IMR-90 (cell line): Measurements from ENCODE around the gene ENOX1. TPM values are rescaled to one million over a fixed set of nuclear protein-coding genes. Genes with fewer than 3 reads are reported as not detected.

Source experiments
- ATAC-seq: fragments of 200-7000 bp; cut with Tn5 transposase; 2 replicates; pipeline ENCODE4 v1.9.1; 2020; ENCODE audit warnings: low read depth, mild to moderate bottlenecking, moderate library complexity
- BruUV-seq: library from RNA; stranded (reverse); fragments of 400-500 nt; replicated peaks from 2 replicates; lab custom pipeline; 2021; lab: Mats Ljungman, UMichigan
- CTCF ChIA-PET: fragments of 300-600 bp; formaldehyde crosslinking; extraction: SDS; loops from one replicate; lab custom pipeline; 2021; ENCODE audit warnings: antibody characterized with exemption; lab: Yijun Ruan, JAX
- POLR2A ChIA-PET: fragments of 300-600 bp; sonication (Branson Sonifier 250); formaldehyde crosslinking; loops from one replicate; lab custom pipeline; 2022; ENCODE audit warnings: antibody characterized with exemption; ENCODE audit not compliant: unreplicated experiment; lab: Charles Lee
- DNase-seq: peaks from one replicate; pipeline ENCODE4 v3.0.0; 2013
- H2AFZ ChIP-seq: replicated peaks from 2 replicates; pipeline ENCODE3; 2013; ENCODE audit warnings: low read length, mild to moderate bottlenecking; ENCODE audit not compliant: poor library complexity
- H2AK5ac ChIP-seq: 2 replicates; pipeline ENCODE4 v1.6.1; 2013; ENCODE audit warnings: low read depth, low read length, inconsistent platforms
- H2AK9ac ChIP-seq: replicated peaks from 2 replicates; pipeline ENCODE3; 2013; ENCODE audit warnings: mild to moderate bottlenecking, low read depth, low read length, moderate library complexity; ENCODE audit not compliant: poor library complexity
- H2BK120ac ChIP-seq: 2 replicates; pipeline ENCODE4 v1.6.1; 2013; ENCODE audit warnings: low read depth, low read length, inconsistent platforms
- H2BK15ac ChIP-seq: 3 replicates; pipeline ENCODE4 v1.6.1; 2013; ENCODE audit warnings: low read depth, low read length, inconsistent platforms
- H2BK20ac ChIP-seq: 2 replicates; pipeline ENCODE4 v1.6.1; 2013; ENCODE audit warnings: low read depth, mild to moderate bottlenecking, inconsistent platforms, low read length, moderate library complexity
- H2BK5ac ChIP-seq: 2 replicates; pipeline ENCODE4 v1.6.1; 2013; ENCODE audit warnings: mild to moderate bottlenecking, low read depth, low read length, inconsistent platforms; ENCODE audit not compliant: poor library complexity, severe bottlenecking
- H3K14ac ChIP-seq: replicated peaks from 2 replicates; pipeline ENCODE4 v1.6.1; 2013; ENCODE audit warnings: low read depth, low read length, inconsistent platforms
- H3K18ac ChIP-seq: 2 replicates; pipeline ENCODE4 v1.6.1; 2013; ENCODE audit warnings: low read depth, low read length, control low read depth
- H3K23ac ChIP-seq: 2 replicates; pipeline ENCODE4 v1.6.1; 2013; ENCODE audit warnings: low read depth, low read length, inconsistent platforms
- H3K27ac ChIP-seq: 2 replicates; pipeline ENCODE4 v1.5.1; 2013; ENCODE audit warnings: mild to moderate bottlenecking, control low read depth, low read length; ENCODE audit not compliant: insufficient read depth
- H3K27me3 ChIP-seq: 2 replicates; pipeline ENCODE4 v1.6.1; 2013; ENCODE audit warnings: low read length; ENCODE audit not compliant: control insufficient read depth, insufficient read depth
- H3K36me3 ChIP-seq: 2 replicates; pipeline ENCODE4 v1.6.1; 2013; ENCODE audit warnings: low read length, mixed read lengths; ENCODE audit not compliant: control insufficient read depth, insufficient read depth
- H3K4ac ChIP-seq: 2 replicates; pipeline ENCODE4 v1.6.1; 2013; ENCODE audit warnings: low read depth, low read length, inconsistent platforms
- H3K4me1 ChIP-seq: 2 replicates; pipeline ENCODE4 v1.6.1; 2013; ENCODE audit warnings: low read length, mixed read lengths; ENCODE audit not compliant: control insufficient read depth, insufficient read depth
- H3K4me2 ChIP-seq: 2 replicates; pipeline ENCODE4 v1.6.1; 2013; ENCODE audit warnings: low read depth, mild to moderate bottlenecking, control low read depth, low read length, moderate library complexity
- H3K4me3 ChIP-seq: 2 replicates; pipeline ENCODE4 v1.5.1; 2013; ENCODE audit warnings: low read depth, mild to moderate bottlenecking, control low read depth, low read length, moderate library complexity; ENCODE audit not compliant: insufficient read depth
- H3K56ac ChIP-seq: 2 replicates; pipeline ENCODE4 v1.6.1; 2013; ENCODE audit warnings: low read length, inconsistent platforms; ENCODE audit not compliant: insufficient read depth; ENCODE audit errors: extremely low read depth
- H3K79me1 ChIP-seq, 2 experiments: 2 replicates each; pipeline ENCODE4 v1.6.1; 2013; ENCODE audit warnings: low read length in 2 of 2, inconsistent platforms in 1 of 2, low read depth in 1 of 2
- H3K9ac ChIP-seq: 2 replicates; pipeline ENCODE4 v1.6.1; 2013; ENCODE audit warnings: low read depth, low read length, control low read depth
- H3K9me1 ChIP-seq: 2 replicates; pipeline ENCODE4 v1.6.1; 2013; ENCODE audit warnings: low read length, inconsistent platforms; ENCODE audit not compliant: insufficient read depth
- H3K9me3 ChIP-seq: 2 replicates; pipeline ENCODE4 v1.6.1; 2013; ENCODE audit warnings: low read length; ENCODE audit not compliant: control insufficient read depth, insufficient read depth
- H4K20me1 ChIP-seq: 2 replicates; pipeline ENCODE4 v1.6.1; 2013; ENCODE audit warnings: low read length, inconsistent platforms; ENCODE audit not compliant: insufficient read depth
- H4K5ac ChIP-seq: 2 replicates; pipeline ENCODE4 v1.6.1; 2013; ENCODE audit warnings: mild to moderate bottlenecking, low read depth, low read length, control low read depth
- H4K8ac ChIP-seq, 2 experiments: 2 replicates each; pipeline ENCODE4 v1.6.1; 2013; ENCODE audit warnings: low read depth in 2 of 2, low read length in 2 of 2, control low read depth in 1 of 2, inconsistent platforms in 1 of 2
- H4K91ac ChIP-seq: 2 replicates; pipeline ENCODE4 v1.6.1; 2013; ENCODE audit warnings: low read depth, low read length, inconsistent platforms; ENCODE audit not compliant: insufficient read depth
- BHLHE40 ChIP-seq: fragments of 150-350 bp; IDR thresholded peaks from 2 replicates; pipeline ENCODE4 v1.6.1; 2016; ENCODE audit warnings: mild to moderate bottlenecking, low read depth, low read length
- CEBPB ChIP-seq: IDR thresholded peaks from 2 replicates; pipeline ENCODE4 v1.6.1; 2012; ENCODE audit warnings: low read depth, low read length, improper control_type of control experiment
- CHD1 ChIP-seq: IDR thresholded peaks from 2 replicates; pipeline ENCODE4 v1.6.1; 2012; ENCODE audit warnings: low read depth, low read length, improper control_type of control experiment
- CTCF ChIP-seq: conservative IDR thresholded peaks from 2 replicates; pipeline ENCODE4 v1.5.1; 2012; ENCODE audit warnings: mild to moderate bottlenecking, low read depth, low read length, improper control_type of control experiment
- FOS ChIP-seq: fragments of 150-350 bp; IDR thresholded peaks from 2 replicates; pipeline ENCODE4 v1.6.1; 2016; ENCODE audit warnings: low read depth, low read length
- MAFK ChIP-seq: IDR thresholded peaks from 2 replicates; pipeline ENCODE4 v1.6.1; 2012; ENCODE audit warnings: low read depth, low read length, improper control_type of control experiment
- MAZ ChIP-seq: IDR thresholded peaks from 2 replicates; pipeline ENCODE4 v1.6.1; 2012; ENCODE audit warnings: low read depth, mild to moderate bottlenecking, low read length, improper control_type of control experiment, moderate library complexity, borderline replicate concordance
- MXI1 ChIP-seq: IDR thresholded peaks from 2 replicates; pipeline ENCODE4 v1.6.1; 2012; ENCODE audit warnings: low read depth, mild to moderate bottlenecking, low read length, moderate library complexity, borderline replicate concordance
- NFE2L2 ChIP-seq: fragments of 150-350 bp; IDR thresholded peaks from 2 replicates; pipeline ENCODE4 v1.6.1; 2016; ENCODE audit warnings: low read depth, mild to moderate bottlenecking, low read length
- POLR2A ChIP-seq: IDR thresholded peaks from 2 replicates; pipeline ENCODE4 v1.6.1; 2012; ENCODE audit warnings: mild to moderate bottlenecking, low read depth, low read length
- RAD21 ChIP-seq: IDR thresholded peaks from 2 replicates; pipeline ENCODE4 v1.6.1; 2012; ENCODE audit warnings: low read length, improper control_type of control experiment
- RCOR1 ChIP-seq: IDR thresholded peaks from 2 replicates; pipeline ENCODE4 v1.6.1; 2012; ENCODE audit warnings: mild to moderate bottlenecking, low read length, improper control_type of control experiment; ENCODE audit not compliant: insufficient replicate concordance
- RFX5 ChIP-seq: IDR thresholded peaks from 2 replicates; pipeline ENCODE4 v1.8.0; 2012; ENCODE audit warnings: low read depth, mild to moderate bottlenecking, low read length, moderate library complexity
- SMC3 ChIP-seq: fragments of 150-350 bp; IDR thresholded peaks from 2 replicates; pipeline ENCODE4 v1.6.1; 2016; ENCODE audit warnings: low read depth, mild to moderate bottlenecking, antibody characterized with exemption, low read length, moderate library complexity
- USF2 ChIP-seq: fragments of 150-350 bp; IDR thresholded peaks from 2 replicates; pipeline ENCODE4 v1.6.1; 2017; ENCODE audit warnings: mild to moderate bottlenecking, antibody characterized with exemption, low read length, low read depth
- WGBS, 2 experiments: methylation state at CpG; one replicate each; pipeline versions ENCODE4 v1.1.5 to v1.1.7; 2013; ENCODE audit warnings: missing lambda C conversion rate in 2 of 2; ENCODE audit not compliant: insufficient read length in 1 of 2; ENCODE audit errors: extremely low coverage in 2 of 2; 5-methylcytosine and 5-hydroxymethylcytosine counted together
- dilution Hi-C: fragments of 300-500 bp; cut with HindIII; formaldehyde crosslinking; loops from one replicate; pipeline ENCODE4 v1.14.3; 2018; ENCODE audit warnings: low sequenced_read_pairs; ENCODE audit not compliant: unreplicated experiment
- in situ Hi-C: fragments of 300-500 bp; cut with MboI; formaldehyde crosslinking; loops from 3 replicates; pipeline ENCODE4 v1.14.3; 2019; ENCODE audit warnings: low sequenced_read_pairs, inconsistent platforms, mixed read lengths
- intact Hi-C: fragments of 100-400 bp; cut with micrococcal nuclease; formaldehyde crosslinking; loops from 2 replicates; pipeline ENCODE4 v1.10.0; 2022
- polyA plus RNA-seq, 3 experiments: library from polyadenylated mRNA; depleted of rRNA; stranded (reverse); fragments of >200 nt; gene quantifications; 2 replicates each; pipeline ENCODE4 v1.2.3, GENCODE V29; 2012; ENCODE audit warnings: low replicate concordance in 1 of 3
- total RNA-seq: library from RNA; depleted of rRNA; stranded (reverse); fragments of >200 nt; gene quantifications from 2 replicates; pipeline ENCODE4 v1.2.3, GENCODE V29; 2012
- TF ChIP-seq, protein P1 (sequence below): fragments of 150-350 bp; IDR thresholded peaks from 2 replicates; pipeline ENCODE4 v1.6.1; 2016; ENCODE audit warnings: low read depth, mild to moderate bottlenecking, low read length, moderate library complexity, borderline replicate concordance

The ENOX1 gene
- total and polyA plus RNA-seq, 2 of the 4 experiments (the other 2 are of a cell fraction) = 0.99 to 1.3 TPM

- Histone ChIP-seq H4K20me1 (no peaks in the 10 kb centered on the region), H3K18ac (no peak overlapping the region; the same call in 1 of the 2 replicates), H2BK120ac (no peak overlapping the region), H3K27ac (no peak overlapping the region), H3K36me3 (no peaks in the 10 kb centered on the region), H4K5ac (no peak overlapping the region), H3K27me3 (no peaks in the 10 kb centered on the region), H3K14ac (no peak overlapping the region), H4K8ac (no peak overlapping the region), H2AK5ac (no peak overlapping the region), H2BK15ac (peak overlapping the region; percentile 77; the same call in 1 of the 3 replicates), H2AFZ (no peak overlapping the region), H4K91ac (no peak overlapping the region), H3K4ac (no peak overlapping the region), H3K9me3 (no peaks in the 10 kb centered on the region), H3K4me3 (no peak overlapping the region), H2AK9ac (no peak overlapping the region), H3K23ac (no peak overlapping the region), H3K56ac (no peak overlapping the region), H2BK20ac (peak overlapping the region; percentile 44; the same call in 1 of the 2 replicates), H3K9ac (no peak overlapping the region), H2BK5ac (peak overlapping the region; percentile 80), H3K9me1 (no peaks in the 10 kb centered on the region), H3K79me1 (no peaks in the 10 kb centered on the region), H3K4me2 (no peak overlapping the region; the same call in 1 of the 2 replicates), H3K4me1 (peaks cover 11% of the 10 kb centered on the region)
- TF ChIP-seq SMC3 = no peak
- TF ChIP-seq FOS = no peak
- TF ChIP-seq MXI1 = no peak
- TF ChIP-seq NFE2L2 = no peak
- no peak for TF ChIP-seq MAFK
- TF ChIP-seq CTCF = no peak
- no peak for TF ChIP-seq CEBPB
- no peak for TF ChIP-seq RAD21
- TF ChIP-seq RCOR1 = no peak
- TF ChIP-seq CHD1 = no peak
- TF ChIP-seq MAZ = no peak
- TF ChIP-seq BHLHE40 = no peak
- no peak for TF ChIP-seq USF2
- no peak for TF ChIP-seq POLR2A
- TF ChIP-seq RFX5 = no peak
- TF ChIP-seq, protein P1, sequence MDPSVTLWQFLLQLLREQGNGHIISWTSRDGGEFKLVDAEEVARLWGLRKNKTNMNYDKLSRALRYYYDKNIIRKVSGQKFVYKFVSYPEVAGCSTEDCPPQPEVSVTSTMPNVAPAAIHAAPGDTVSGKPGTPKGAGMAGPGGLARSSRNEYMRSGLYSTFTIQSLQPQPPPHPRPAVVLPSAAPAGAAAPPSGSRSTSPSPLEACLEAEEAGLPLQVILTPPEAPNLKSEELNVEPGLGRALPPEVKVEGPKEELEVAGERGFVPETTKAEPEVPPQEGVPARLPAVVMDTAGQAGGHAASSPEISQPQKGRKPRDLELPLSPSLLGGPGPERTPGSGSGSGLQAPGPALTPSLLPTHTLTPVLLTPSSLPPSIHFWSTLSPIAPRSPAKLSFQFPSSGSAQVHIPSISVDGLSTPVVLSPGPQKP = no peak
- DNase-seq (peak; percentile 73), ATAC-seq (peak; percentile 57)
- CTCF ChIA-PET = interaction anchor here (0.7 to 1.2 kb wide), 3 partner anchors 16 to 149 kb away, joined by 3 read pairs; no protein-coding TSS in a partner anchor
- dilution Hi-C loops (no loop called here), in situ Hi-C loops (no loop called here), intact Hi-C loops (no loop called here)
- no TSS peak for BruUV-seq
- 100% methylated on average over 1 of the region's 3 CpGs; no CpG with 5 or more reads in 1 of the 2 experiments for WGBS, 2 experiments
- POLR2A ChIA-PET = no interaction called here
Measured at GRCh38 chr13:43663474-43664090, 123.2 kb downstream of the ENOX1 start.
